PFSK-1 (cell line): Measurements from ENCODE around the gene ZBTB7A.
A peak's percentile ranks its signal among the peaks of the same experiment; 100 is the strongest.

Experiments
- FOXP2 ChIP-seq: optimal IDR thresholded peaks from 2 replicates; pipeline ENCODE3; 2011; ENCODE audit warnings: borderline replicate concordance, control low read depth, inconsistent platforms; ENCODE audit not compliant: insufficient read depth; ENCODE audit errors: extremely low read length, extremely low read depth
- POLR2AphosphoS5 ChIP-seq: IDR thresholded peaks from 2 replicates; pipeline ENCODE4 v1.6.1; 2012; ENCODE audit warnings: low read depth, mild to moderate bottlenecking, control low read depth, low read length, moderate library complexity
- SIN3A ChIP-seq: IDR thresholded peaks from 2 replicates; pipeline ENCODE4 v1.6.1; 2012; ENCODE audit warnings: mild to moderate bottlenecking, low read length, moderate library complexity, borderline replicate concordance; ENCODE audit not compliant: insufficient read depth
- TAF1 ChIP-seq: IDR thresholded peaks from 2 replicates; pipeline ENCODE4 v1.6.1; 2012; ENCODE audit warnings: low read length, control low read depth, borderline replicate concordance; ENCODE audit not compliant: insufficient read depth
- TF ChIP-seq, protein P1 (sequence below), 2 experiments: IDR thresholded peaks; 2 replicates each; pipeline versions ENCODE4 v1.6.1 to v1.8.0; 2011 to 2012; ENCODE audit warnings: low read depth in 2 of 2, low read length in 2 of 2, control low read depth in 1 of 2, inconsistent platforms in 1 of 2, mild to moderate bottlenecking in 1 of 2, moderate library complexity in 1 of 2; ENCODE audit not compliant: insufficient read depth in 1 of 2

ZBTB7A gene

GRCh38 chr19:4049432-4049831, 17.3 kb downstream of the ZBTB7A start:
- no peak for TF ChIP-seq FOXP2
- TF ChIP-seq, protein P1, sequence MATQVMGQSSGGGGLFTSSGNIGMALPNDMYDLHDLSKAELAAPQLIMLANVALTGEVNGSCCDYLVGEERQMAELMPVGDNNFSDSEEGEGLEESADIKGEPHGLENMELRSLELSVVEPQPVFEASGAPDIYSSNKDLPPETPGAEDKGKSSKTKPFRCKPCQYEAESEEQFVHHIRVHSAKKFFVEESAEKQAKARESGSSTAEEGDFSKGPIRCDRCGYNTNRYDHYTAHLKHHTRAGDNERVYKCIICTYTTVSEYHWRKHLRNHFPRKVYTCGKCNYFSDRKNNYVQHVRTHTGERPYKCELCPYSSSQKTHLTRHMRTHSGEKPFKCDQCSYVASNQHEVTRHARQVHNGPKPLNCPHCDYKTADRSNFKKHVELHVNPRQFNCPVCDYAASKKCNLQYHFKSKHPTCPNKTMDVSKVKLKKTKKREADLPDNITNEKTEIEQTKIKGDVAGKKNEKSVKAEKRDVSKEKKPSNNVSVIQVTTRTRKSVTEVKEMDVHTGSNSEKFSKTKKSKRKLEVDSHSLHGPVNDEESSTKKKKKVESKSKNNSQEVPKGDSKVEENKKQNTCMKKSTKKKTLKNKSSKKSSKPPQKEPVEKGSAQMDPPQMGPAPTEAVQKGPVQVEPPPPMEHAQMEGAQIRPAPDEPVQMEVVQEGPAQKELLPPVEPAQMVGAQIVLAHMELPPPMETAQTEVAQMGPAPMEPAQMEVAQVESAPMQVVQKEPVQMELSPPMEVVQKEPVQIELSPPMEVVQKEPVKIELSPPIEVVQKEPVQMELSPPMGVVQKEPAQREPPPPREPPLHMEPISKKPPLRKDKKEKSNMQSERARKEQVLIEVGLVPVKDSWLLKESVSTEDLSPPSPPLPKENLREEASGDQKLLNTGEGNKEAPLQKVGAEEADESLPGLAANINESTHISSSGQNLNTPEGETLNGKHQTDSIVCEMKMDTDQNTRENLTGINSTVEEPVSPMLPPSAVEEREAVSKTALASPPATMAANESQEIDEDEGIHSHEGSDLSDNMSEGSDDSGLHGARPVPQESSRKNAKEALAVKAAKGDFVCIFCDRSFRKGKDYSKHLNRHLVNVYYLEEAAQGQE (IDR thresholded peaks at IDR 0.05; ENCODE audit: insufficient read depth in 1 of 2, low read depth in 2 of 2, low read length in 2 of 2): peak in 1 of 2 experiments; percentile 12; a peak in 1 of 4 replicates
- no peak for TF ChIP-seq SIN3A
- TF ChIP-seq POLR2AphosphoS5: no peak
- TF ChIP-seq TAF1: no peak

DNA sequence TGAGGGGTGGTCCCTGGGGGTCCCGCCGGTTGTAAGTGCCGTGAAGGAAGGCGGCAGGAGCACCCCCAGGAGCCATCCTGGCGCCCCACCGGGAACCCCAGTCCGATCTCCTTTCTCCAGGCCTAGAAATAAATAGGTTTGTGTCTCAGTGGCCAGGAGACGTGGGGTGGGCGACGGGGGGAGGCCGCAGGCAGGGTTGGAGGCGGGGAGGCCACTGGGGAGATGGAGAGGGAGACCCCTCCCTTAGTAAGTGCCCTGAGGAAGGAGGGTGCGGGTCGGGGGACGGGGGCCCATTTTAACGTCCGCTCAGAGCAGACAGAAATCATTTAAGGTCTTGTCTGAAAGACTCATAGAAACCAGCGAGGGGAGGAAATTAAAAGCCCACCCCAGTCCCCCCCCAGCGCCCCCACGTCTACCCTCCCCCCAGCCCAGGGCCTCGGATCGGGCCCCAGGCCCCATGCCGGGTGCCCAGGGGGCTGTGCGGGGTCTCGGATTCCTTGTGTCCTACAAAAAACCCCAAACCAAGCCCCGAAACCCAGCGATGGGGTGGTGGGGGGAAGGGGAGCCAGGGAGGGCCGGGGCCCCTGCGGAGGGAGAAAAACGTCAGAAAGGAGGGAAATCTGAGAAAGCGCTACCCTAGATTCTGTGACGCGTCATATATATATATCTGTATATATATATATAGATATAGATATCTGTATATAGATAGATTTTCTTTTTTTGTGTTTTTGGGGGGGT, 19.6 kb downstream of the ZBTB7A start:
- TF ChIP-seq POLR2AphosphoS5: no peak
- TF ChIP-seq TAF1: no peak
- no peak for TF ChIP-seq SIN3A
- no peak for TF ChIP-seq FOXP2
- TF ChIP-seq, protein P1 (IDR thresholded peaks at IDR 0.05; ENCODE audit: insufficient read depth in 1 of 2, low read depth in 2 of 2, low read length in 2 of 2): no peak

- TF ChIP-seq SIN3A (no peak), POLR2AphosphoS5 (no peak), FOXP2 (no peak)
- TF ChIP-seq, protein P1 (IDR thresholded peaks at IDR 0.05; ENCODE audit: insufficient read depth in 1 of 2, low read depth in 2 of 2, low read length in 2 of 2): no peak
These were observed 20.4 kb downstream of the ZBTB7A start for GRCh38 chr19:4046362-4046691.

DNA sequence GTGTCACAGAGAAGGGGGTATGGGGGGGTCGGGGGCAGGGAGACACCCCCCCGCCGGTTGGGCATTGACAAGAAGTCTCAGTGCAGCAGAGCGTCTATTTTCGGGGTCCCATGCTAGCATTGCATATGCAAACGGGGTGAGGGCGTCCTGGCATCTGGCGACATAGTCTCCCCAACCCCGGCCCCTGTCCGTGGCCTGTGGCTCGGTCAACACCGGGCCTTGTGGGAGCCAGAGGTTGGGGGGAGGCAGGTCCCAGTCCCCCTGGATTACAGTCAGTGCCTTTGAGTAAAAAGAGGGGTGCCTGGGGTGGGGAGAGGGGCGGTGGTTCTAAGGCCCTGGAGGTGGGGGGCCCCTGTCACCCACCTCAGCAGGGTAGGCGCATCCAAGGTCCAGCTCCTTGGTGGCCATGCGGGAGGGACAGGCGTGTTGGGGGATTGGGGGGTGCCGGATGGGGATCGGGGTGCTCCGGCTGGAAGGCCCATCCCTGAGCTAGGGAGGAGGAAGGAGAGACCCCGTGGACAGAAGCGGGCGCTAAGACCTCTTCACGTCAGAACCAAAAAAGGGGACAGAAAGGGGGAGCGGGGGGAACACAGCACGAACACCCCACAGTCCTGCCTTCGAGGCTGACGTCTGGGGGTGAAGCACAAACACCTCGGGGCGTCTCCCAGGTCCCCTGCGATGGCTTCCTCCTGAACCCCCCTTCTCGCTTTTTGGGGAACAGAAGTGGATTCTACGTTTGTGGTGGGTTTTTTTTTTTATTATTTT, 20.9 kb downstream of the ZBTB7A start:
- TF ChIP-seq, protein P1 (IDR thresholded peaks at IDR 0.05; ENCODE audit: insufficient read depth in 1 of 2, low read depth in 2 of 2, low read length in 2 of 2): no peak
- TF ChIP-seq TAF1 (no peak), FOXP2 (no peak), SIN3A (no peak), POLR2AphosphoS5 (no peak)
